NCI-H2029 (cell line): ENCODE data around the gene IQGAP1.

Experiments
- DNase-seq: peaks from one replicate; lab custom pipeline; 2025; lab: John Stamatoyannopoulos, UW

Gene IQGAP1

GRCh38 chr15:90437516-90437915 lies 49.5 kb downstream of the IQGAP1 start:
- DNase-seq, result no peak

GRCh38 chr15:90439946-90440345 lies 51.9 kb downstream of the IQGAP1 start:
- DNase-seq, result no peak

GRCh38 chr15:90441027-90441426 lies 53.0 kb downstream of the IQGAP1 start:
- DNase-seq, result no peak

- DNase-seq, result no peak
Measured at GRCh38 chr15:90442423-90442822, 54.4 kb downstream of the IQGAP1 start.

GRCh38 chr15:90449206-90449735 lies 61.2 kb downstream of the IQGAP1 start:
- no peak for DNase-seq

- peak; percentile 33 for DNase-seq
Measured at GRCh38 chr15:90451053-90451850, 63.2 kb downstream of the IQGAP1 start.

- no peak for DNase-seq
Measured at GRCh38 chr15:90456236-90456635, 68.2 kb downstream of the IQGAP1 start.

GRCh38 chr15:90458061-90458460 lies 70.0 kb downstream of the IQGAP1 start:
- no peak for DNase-seq

GRCh38 chr15:90459368-90459767 lies 71.3 kb downstream of the IQGAP1 start:
- no peak for DNase-seq

- DNase-seq, result no peak
Measured at GRCh38 chr15:90460142-90460824, 72.2 kb downstream of the IQGAP1 start.

- DNase-seq, result no peak
Measured at GRCh38 chr15:90463381-90463780, 75.3 kb downstream of the IQGAP1 start.

GRCh38 chr15:90465140-90465929 lies 77.3 kb downstream of the IQGAP1 start:
- no peak for DNase-seq

GRCh38 chr15:90465930-90466567 lies 78.0 kb downstream of the IQGAP1 start:
- no peak for DNase-seq

GRCh38 chr15:90469723-90470122 lies 81.7 kb downstream of the IQGAP1 start:
- DNase-seq, result no peak

GRCh38 chr15:90470453-90470852 lies 82.4 kb downstream of the IQGAP1 start:
- no peak for DNase-seq

- DNase-seq, result no peak
Measured at GRCh38 chr15:90471126-90471525, 83.1 kb downstream of the IQGAP1 start.

- DNase-seq, result no peak
Measured at GRCh38 chr15:90471769-90472168, 83.7 kb downstream of the IQGAP1 start.

GRCh38 chr15:90478846-90479481 lies 90.9 kb downstream of the IQGAP1 start:
- peak; percentile 50 for DNase-seq

- no peak for DNase-seq
Measured at GRCh38 chr15:90479656-90480055, 91.6 kb downstream of the IQGAP1 start.

GRCh38 chr15:90481023-90481422 lies 93.0 kb downstream of the IQGAP1 start:
- no peak for DNase-seq
